IMR-90 (cell line): ENCODE measurements around the gene ITGA1. TPM values are rescaled to one million over a fixed set of nuclear protein-coding genes. Genes with fewer than 3 reads are reported as not detected.

Experiments used
- ATAC-seq: fragments of 200-7000 bp; cut with Tn5 transposase; 2 replicates; pipeline ENCODE4 v1.9.1; 2020; ENCODE audit warnings: low read depth, mild to moderate bottlenecking, moderate library complexity
- BruUV-seq: library from RNA; stranded (reverse); fragments of 400-500 nt; replicated peaks from 2 replicates; lab custom pipeline; 2021; lab: Mats Ljungman, UMichigan
- CTCF ChIA-PET: fragments of 300-600 bp; formaldehyde crosslinking; extraction: SDS; loops from one replicate; lab custom pipeline; 2021; ENCODE audit warnings: antibody characterized with exemption; lab: Yijun Ruan, JAX
- POLR2A ChIA-PET: fragments of 300-600 bp; sonication (Branson Sonifier 250); formaldehyde crosslinking; loops from one replicate; lab custom pipeline; 2022; ENCODE audit warnings: antibody characterized with exemption; ENCODE audit not compliant: unreplicated experiment; lab: Charles Lee
- DNase-seq: peaks from one replicate; pipeline ENCODE4 v3.0.0; 2013
- H2AFZ ChIP-seq: replicated peaks from 2 replicates; pipeline ENCODE3; 2013; ENCODE audit warnings: low read length, mild to moderate bottlenecking; ENCODE audit not compliant: poor library complexity
- H2AK5ac ChIP-seq: 2 replicates; pipeline ENCODE4 v1.6.1; 2013; ENCODE audit warnings: low read depth, low read length, inconsistent platforms
- H2AK9ac ChIP-seq: replicated peaks from 2 replicates; pipeline ENCODE3; 2013; ENCODE audit warnings: mild to moderate bottlenecking, low read depth, low read length, moderate library complexity; ENCODE audit not compliant: poor library complexity
- H2BK120ac ChIP-seq: 2 replicates; pipeline ENCODE4 v1.6.1; 2013; ENCODE audit warnings: low read depth, low read length, inconsistent platforms
- H2BK15ac ChIP-seq: 3 replicates; pipeline ENCODE4 v1.6.1; 2013; ENCODE audit warnings: low read depth, low read length, inconsistent platforms
- H2BK20ac ChIP-seq: 2 replicates; pipeline ENCODE4 v1.6.1; 2013; ENCODE audit warnings: low read depth, mild to moderate bottlenecking, inconsistent platforms, low read length, moderate library complexity
- H2BK5ac ChIP-seq: 2 replicates; pipeline ENCODE4 v1.6.1; 2013; ENCODE audit warnings: mild to moderate bottlenecking, low read depth, low read length, inconsistent platforms; ENCODE audit not compliant: poor library complexity, severe bottlenecking
- H3K14ac ChIP-seq: replicated peaks from 2 replicates; pipeline ENCODE4 v1.6.1; 2013; ENCODE audit warnings: low read depth, low read length, inconsistent platforms
- H3K18ac ChIP-seq: 2 replicates; pipeline ENCODE4 v1.6.1; 2013; ENCODE audit warnings: low read depth, low read length, control low read depth
- H3K23ac ChIP-seq: 2 replicates; pipeline ENCODE4 v1.6.1; 2013; ENCODE audit warnings: low read depth, low read length, inconsistent platforms
- H3K27ac ChIP-seq: 2 replicates; pipeline ENCODE4 v1.5.1; 2013; ENCODE audit warnings: mild to moderate bottlenecking, control low read depth, low read length; ENCODE audit not compliant: insufficient read depth
- H3K27me3 ChIP-seq: 2 replicates; pipeline ENCODE4 v1.6.1; 2013; ENCODE audit warnings: low read length; ENCODE audit not compliant: control insufficient read depth, insufficient read depth
- H3K36me3 ChIP-seq: 2 replicates; pipeline ENCODE4 v1.6.1; 2013; ENCODE audit warnings: low read length, mixed read lengths; ENCODE audit not compliant: control insufficient read depth, insufficient read depth
- H3K4ac ChIP-seq: 2 replicates; pipeline ENCODE4 v1.6.1; 2013; ENCODE audit warnings: low read depth, low read length, inconsistent platforms
- H3K4me1 ChIP-seq: 2 replicates; pipeline ENCODE4 v1.6.1; 2013; ENCODE audit warnings: low read length, mixed read lengths; ENCODE audit not compliant: control insufficient read depth, insufficient read depth
- H3K4me2 ChIP-seq: 2 replicates; pipeline ENCODE4 v1.6.1; 2013; ENCODE audit warnings: low read depth, mild to moderate bottlenecking, control low read depth, low read length, moderate library complexity
- H3K4me3 ChIP-seq: 2 replicates; pipeline ENCODE4 v1.5.1; 2013; ENCODE audit warnings: low read depth, mild to moderate bottlenecking, control low read depth, low read length, moderate library complexity; ENCODE audit not compliant: insufficient read depth
- H3K56ac ChIP-seq: 2 replicates; pipeline ENCODE4 v1.6.1; 2013; ENCODE audit warnings: low read length, inconsistent platforms; ENCODE audit not compliant: insufficient read depth; ENCODE audit errors: extremely low read depth
- H3K79me1 ChIP-seq, 2 experiments: 2 replicates each; pipeline ENCODE4 v1.6.1; 2013; ENCODE audit warnings: low read length in 2 of 2, inconsistent platforms in 1 of 2, low read depth in 1 of 2
- H3K9ac ChIP-seq: 2 replicates; pipeline ENCODE4 v1.6.1; 2013; ENCODE audit warnings: low read depth, low read length, control low read depth
- H3K9me1 ChIP-seq: 2 replicates; pipeline ENCODE4 v1.6.1; 2013; ENCODE audit warnings: low read length, inconsistent platforms; ENCODE audit not compliant: insufficient read depth
- H3K9me3 ChIP-seq: 2 replicates; pipeline ENCODE4 v1.6.1; 2013; ENCODE audit warnings: low read length; ENCODE audit not compliant: control insufficient read depth, insufficient read depth
- H4K20me1 ChIP-seq: 2 replicates; pipeline ENCODE4 v1.6.1; 2013; ENCODE audit warnings: low read length, inconsistent platforms; ENCODE audit not compliant: insufficient read depth
- H4K5ac ChIP-seq: 2 replicates; pipeline ENCODE4 v1.6.1; 2013; ENCODE audit warnings: mild to moderate bottlenecking, low read depth, low read length, control low read depth
- H4K8ac ChIP-seq, 2 experiments: 2 replicates each; pipeline ENCODE4 v1.6.1; 2013; ENCODE audit warnings: low read depth in 2 of 2, low read length in 2 of 2, control low read depth in 1 of 2, inconsistent platforms in 1 of 2
- H4K91ac ChIP-seq: 2 replicates; pipeline ENCODE4 v1.6.1; 2013; ENCODE audit warnings: low read depth, low read length, inconsistent platforms; ENCODE audit not compliant: insufficient read depth
- BHLHE40 ChIP-seq: fragments of 150-350 bp; IDR thresholded peaks from 2 replicates; pipeline ENCODE4 v1.6.1; 2016; ENCODE audit warnings: mild to moderate bottlenecking, low read depth, low read length
- CEBPB ChIP-seq: IDR thresholded peaks from 2 replicates; pipeline ENCODE4 v1.6.1; 2012; ENCODE audit warnings: low read depth, low read length, improper control_type of control experiment
- CHD1 ChIP-seq: IDR thresholded peaks from 2 replicates; pipeline ENCODE4 v1.6.1; 2012; ENCODE audit warnings: low read depth, low read length, improper control_type of control experiment
- CTCF ChIP-seq: conservative IDR thresholded peaks from 2 replicates; pipeline ENCODE4 v1.5.1; 2012; ENCODE audit warnings: mild to moderate bottlenecking, low read depth, low read length, improper control_type of control experiment
- FOS ChIP-seq: fragments of 150-350 bp; IDR thresholded peaks from 2 replicates; pipeline ENCODE4 v1.6.1; 2016; ENCODE audit warnings: low read depth, low read length
- MAFK ChIP-seq: IDR thresholded peaks from 2 replicates; pipeline ENCODE4 v1.6.1; 2012; ENCODE audit warnings: low read depth, low read length, improper control_type of control experiment
- MAZ ChIP-seq: IDR thresholded peaks from 2 replicates; pipeline ENCODE4 v1.6.1; 2012; ENCODE audit warnings: low read depth, mild to moderate bottlenecking, low read length, improper control_type of control experiment, moderate library complexity, borderline replicate concordance
- MXI1 ChIP-seq: IDR thresholded peaks from 2 replicates; pipeline ENCODE4 v1.6.1; 2012; ENCODE audit warnings: low read depth, mild to moderate bottlenecking, low read length, moderate library complexity, borderline replicate concordance
- RCOR1 ChIP-seq: IDR thresholded peaks from 2 replicates; pipeline ENCODE4 v1.6.1; 2012; ENCODE audit warnings: mild to moderate bottlenecking, low read length, improper control_type of control experiment; ENCODE audit not compliant: insufficient replicate concordance
- RFX5 ChIP-seq: IDR thresholded peaks from 2 replicates; pipeline ENCODE4 v1.8.0; 2012; ENCODE audit warnings: low read depth, mild to moderate bottlenecking, low read length, moderate library complexity
- dilution Hi-C: fragments of 300-500 bp; cut with HindIII; formaldehyde crosslinking; loops from one replicate; pipeline ENCODE4 v1.14.3; 2018; ENCODE audit warnings: low sequenced_read_pairs; ENCODE audit not compliant: unreplicated experiment
- in situ Hi-C: fragments of 300-500 bp; cut with MboI; formaldehyde crosslinking; loops from 3 replicates; pipeline ENCODE4 v1.14.3; 2019; ENCODE audit warnings: low sequenced_read_pairs, inconsistent platforms, mixed read lengths
- intact Hi-C: fragments of 100-400 bp; cut with micrococcal nuclease; formaldehyde crosslinking; loops from 2 replicates; pipeline ENCODE4 v1.10.0; 2022
- polyA plus RNA-seq, 3 experiments: library from polyadenylated mRNA; depleted of rRNA; stranded (reverse); fragments of >200 nt; gene quantifications; 2 replicates each; pipeline ENCODE4 v1.2.3, GENCODE V29; 2012; ENCODE audit warnings: low replicate concordance in 1 of 3
- total RNA-seq: library from RNA; depleted of rRNA; stranded (reverse); fragments of >200 nt; gene quantifications from 2 replicates; pipeline ENCODE4 v1.2.3, GENCODE V29; 2012
- TF ChIP-seq, protein P1 (sequence below): fragments of 150-350 bp; IDR thresholded peaks from 2 replicates; pipeline ENCODE4 v1.6.1; 2016; ENCODE audit warnings: low read depth, mild to moderate bottlenecking, low read length, moderate library complexity, borderline replicate concordance
- TF ChIP-seq, protein P2 (sequence below): fragments of 150-350 bp; IDR thresholded peaks from 2 replicates; pipeline ENCODE4 v1.6.1; 2017; ENCODE audit warnings: mild to moderate bottlenecking, antibody characterized with exemption, low read length, low read depth

The ITGA1 gene
- total and polyA plus RNA-seq, 2 of the 4 experiments (the other 2 are of a cell fraction) = 22.3 to 95.2 TPM

DNA sequence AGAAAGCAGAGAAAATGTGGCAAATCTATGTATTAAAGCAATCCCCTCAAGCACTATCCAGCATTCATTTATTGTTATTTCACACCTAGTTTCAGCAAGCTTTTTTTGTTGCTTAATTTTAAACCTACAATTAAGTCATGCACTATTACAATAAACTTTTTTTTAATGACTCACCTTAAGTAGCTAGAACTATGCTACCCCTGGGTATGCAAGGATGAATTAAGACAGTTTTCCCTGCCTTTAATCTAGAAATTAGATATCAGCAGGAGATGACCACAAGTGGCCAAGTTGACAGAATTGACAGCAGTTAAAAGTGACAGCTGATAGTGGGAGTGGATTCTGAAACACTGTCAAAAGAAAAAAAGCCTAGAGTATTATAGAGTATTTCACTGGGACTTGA, 20.0 kb downstream of the ITGA1 start:
- Histone ChIP-seq H2BK15ac (peak overlapping the region; percentile 38; the same call in 1 of the 3 replicates), H3K18ac (peak overlapping the region; percentile 76; the same call in 1 of the 2 replicates), H3K27ac (no peak overlapping the region), H3K4me2 (peak overlapping the region; percentile 26; the same call in 1 of the 2 replicates), H3K27me3 (no peaks in the 10 kb centered on the region), H3K4me1 (peaks cover 25% of the 10 kb centered on the region), H2AK9ac (no peak overlapping the region), H4K8ac (peak overlapping the region in 1 of 2 experiments; percentile 59; a peak in 1 of 4 replicates), H2BK20ac (peak overlapping the region; percentile 53; the same call in 1 of the 2 replicates), H3K36me3 (peaks cover 5% of the 10 kb centered on the region; the same call in 1 of the 2 replicates), H2BK5ac (peak overlapping the region; percentile 90), H3K9ac (no peak overlapping the region; the same call in 1 of the 2 replicates), H4K20me1 (peaks cover 14% of the 10 kb centered on the region; the same call in 1 of the 2 replicates), H2AK5ac (no peak overlapping the region), H3K4me3 (no peak overlapping the region), H2BK120ac (peak overlapping the region; percentile 65; the same call in 1 of the 2 replicates), H3K79me1 (peaks cover 7 to 48% of the 10 kb centered on the region in 2 experiments), H3K9me3 (no peaks in the 10 kb centered on the region), H4K91ac (no peak overlapping the region), H3K23ac (peak overlapping the region; percentile 36; the same call in 1 of the 2 replicates), H3K14ac (no peak overlapping the region; the same call in 1 of the 2 replicates), H3K9me1 (peaks cover 6% of the 10 kb centered on the region; the same call in 1 of the 2 replicates), H3K4ac (peak overlapping the region; percentile 61; the same call in 1 of the 2 replicates), H3K56ac (peak overlapping the region; percentile 45; the same call in 1 of the 2 replicates), H2AFZ (no peak overlapping the region), H4K5ac (peak overlapping the region; percentile 79; the same call in 1 of the 2 replicates)
- ChIA-PET CTCF (no interaction called here), POLR2A (interaction anchor here (0.6 to 1.4 kb wide), 2 partner anchors 8 to 299 kb away, joined by 4 to 5 read pairs; no protein-coding TSS in a partner anchor)
- no TSS peak for BruUV-seq
- dilution Hi-C loops = no loop called here
- ATAC-seq = no peak
- DNase-seq = no peak
- in situ Hi-C loops = no loop called here
- intact Hi-C loops = no loop called here
- TF ChIP-seq CHD1 (no peak), FOS (no peak), RFX5 (no peak), MAZ (no peak), MXI1 (no peak), CTCF (no peak), RCOR1 (no peak), MAFK (no peak), BHLHE40 (no peak), CEBPB (no peak)
- TF ChIP-seq, protein P1, sequence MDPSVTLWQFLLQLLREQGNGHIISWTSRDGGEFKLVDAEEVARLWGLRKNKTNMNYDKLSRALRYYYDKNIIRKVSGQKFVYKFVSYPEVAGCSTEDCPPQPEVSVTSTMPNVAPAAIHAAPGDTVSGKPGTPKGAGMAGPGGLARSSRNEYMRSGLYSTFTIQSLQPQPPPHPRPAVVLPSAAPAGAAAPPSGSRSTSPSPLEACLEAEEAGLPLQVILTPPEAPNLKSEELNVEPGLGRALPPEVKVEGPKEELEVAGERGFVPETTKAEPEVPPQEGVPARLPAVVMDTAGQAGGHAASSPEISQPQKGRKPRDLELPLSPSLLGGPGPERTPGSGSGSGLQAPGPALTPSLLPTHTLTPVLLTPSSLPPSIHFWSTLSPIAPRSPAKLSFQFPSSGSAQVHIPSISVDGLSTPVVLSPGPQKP = no peak
- TF ChIP-seq, protein P2, sequence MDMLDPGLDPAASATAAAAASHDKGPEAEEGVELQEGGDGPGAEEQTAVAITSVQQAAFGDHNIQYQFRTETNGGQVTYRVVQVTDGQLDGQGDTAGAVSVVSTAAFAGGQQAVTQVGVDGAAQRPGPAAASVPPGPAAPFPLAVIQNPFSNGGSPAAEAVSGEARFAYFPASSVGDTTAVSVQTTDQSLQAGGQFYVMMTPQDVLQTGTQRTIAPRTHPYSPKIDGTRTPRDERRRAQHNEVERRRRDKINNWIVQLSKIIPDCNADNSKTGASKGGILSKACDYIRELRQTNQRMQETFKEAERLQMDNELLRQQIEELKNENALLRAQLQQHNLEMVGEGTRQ = no peak
